Measurements from ENCODE around the gene SLC26A9.

DNA sequence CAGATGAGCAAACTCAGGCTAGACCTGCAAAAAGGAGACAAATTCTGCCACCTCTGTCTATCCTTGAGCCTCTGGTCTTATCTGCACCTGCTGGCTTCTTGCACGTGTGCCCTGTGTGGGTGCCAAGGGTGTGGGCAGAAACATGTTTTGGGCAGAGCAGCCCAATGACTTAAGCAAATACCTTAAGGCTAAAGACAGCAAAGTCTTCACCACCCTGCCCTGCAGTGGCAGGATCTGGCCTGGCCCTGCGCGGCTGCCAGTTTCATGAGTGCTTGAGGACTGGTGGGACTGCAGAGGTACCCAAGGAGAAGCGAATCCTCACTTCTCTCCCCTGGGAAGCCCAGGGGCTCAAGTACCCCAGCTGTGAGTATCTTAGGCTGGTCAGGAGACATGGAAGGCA lies 3.8 kb upstream of the SLC26A9 start:
- no peak for TF ChIP-seq POLR2A (IDR thresholded peaks at IDR 0.05; ENCODE audit: low read depth, low read length)
- TF ChIP-seq TAF1 (IDR thresholded peaks at IDR 0.05; ENCODE audit: borderline replicate concordance, low read depth, low read length) = no peak
